HG03064 (cell line): Measurements from ENCODE around the gene CACNG3.
"Not testable (repeated sequence)": the region's sequence is repeated elsewhere in the genome, so short reads cannot be mapped to it uniquely, and the experiment has no call there.

Experiments used
- ATAC-seq: cut with Tn5 transposase; IDR thresholded peaks from one replicate; pipeline ENCODE4 v1.9.1; 2021; ENCODE audit warnings: low read depth; ENCODE audit not compliant: unreplicated experiment

CACNG3 gene

GRCh38 chr16:24328835-24329452, 72.8 kb downstream of the CACNG3 start:
- no peak for ATAC-seq

DNA sequence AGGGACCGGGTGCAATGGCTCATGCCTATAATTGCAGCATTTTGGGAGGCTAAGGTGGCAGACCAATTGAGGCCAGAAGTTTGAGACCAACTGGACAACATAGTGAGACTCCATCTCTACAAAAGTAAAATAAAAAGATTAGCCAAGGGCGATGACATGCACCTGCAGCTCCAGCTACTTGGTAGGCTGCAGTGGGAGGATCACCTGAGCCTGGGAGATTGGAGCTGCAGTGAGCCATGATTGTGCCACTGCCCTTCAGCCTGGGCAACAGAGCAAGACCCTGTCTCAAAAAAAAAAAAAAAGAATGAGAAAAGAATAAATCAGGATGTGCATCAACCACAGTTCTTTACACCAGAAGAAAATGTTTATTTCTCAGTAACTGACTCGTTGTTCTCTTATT, 76.0 kb downstream of the CACNG3 start:
- no peak for ATAC-seq

- ATAC-seq, result no peak
Observed at GRCh38 chr16:24332582-24333090, 76.5 kb downstream of the CACNG3 start.

DNA sequence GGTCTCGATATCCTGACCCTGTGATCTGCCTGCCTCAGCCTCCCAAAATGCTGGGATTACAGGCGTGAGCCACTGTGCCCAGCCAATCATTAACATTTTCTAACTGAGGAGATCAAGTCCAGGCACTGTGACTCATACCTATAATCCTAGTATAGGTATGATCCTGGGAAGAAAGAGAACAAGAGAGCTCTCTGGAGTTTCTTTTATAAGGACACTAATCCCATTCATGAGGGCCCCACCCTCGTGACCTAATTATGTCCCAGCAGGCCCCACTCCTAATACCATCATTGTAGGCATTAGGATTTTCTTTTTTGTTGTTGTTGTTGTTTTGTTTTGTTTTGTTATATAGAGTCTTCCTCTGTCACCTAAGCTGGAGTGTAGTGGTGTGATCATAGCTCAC, 80.4 kb downstream of the CACNG3 start:
- no peak for ATAC-seq

DNA sequence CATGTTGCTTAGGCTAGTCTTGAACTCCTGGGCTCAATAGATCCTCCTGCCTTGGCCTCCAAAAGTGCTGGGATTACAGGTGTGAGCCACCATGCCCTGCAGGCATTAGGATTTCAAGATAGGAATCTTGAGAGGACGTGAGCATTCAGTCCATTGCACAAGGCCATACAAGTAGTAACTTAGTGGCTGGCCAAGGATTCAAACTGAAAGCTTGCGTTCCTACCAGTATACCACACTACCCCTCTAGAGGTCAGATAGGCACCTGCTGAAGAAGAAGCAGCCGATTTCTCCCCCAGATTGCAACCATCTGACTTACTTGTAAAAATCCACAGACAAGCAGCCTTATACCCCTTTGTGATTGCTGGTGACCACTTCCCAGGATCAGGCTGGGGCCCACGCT, 80.9 kb downstream of the CACNG3 start:
- no peak for ATAC-seq

GRCh38 chr16:24343829-24344228, 87.7 kb downstream of the CACNG3 start:
- not testable (repeated sequence) for ATAC-seq

DNA sequence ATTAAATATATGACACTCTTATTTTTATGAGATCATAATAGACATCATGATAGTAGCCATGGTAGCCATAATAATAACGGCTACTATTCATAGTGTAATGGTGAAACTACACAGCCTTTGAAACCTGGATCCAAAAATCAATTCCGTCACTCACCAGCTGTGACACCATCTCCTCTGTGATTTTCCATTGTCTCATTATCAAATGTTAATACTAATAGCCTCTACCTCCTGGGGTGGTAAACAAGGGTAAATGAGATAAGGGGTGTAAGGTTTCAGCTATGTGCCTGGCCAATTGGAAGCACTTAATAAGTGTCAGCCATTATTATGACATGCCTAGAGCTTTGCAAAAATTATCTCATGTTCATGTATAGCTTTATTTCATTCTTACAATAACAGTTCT, 88.6 kb downstream of the CACNG3 start:
- no peak for ATAC-seq

- ATAC-seq, result no peak
Observed at GRCh38 chr16:24345704-24346103, 89.6 kb downstream of the CACNG3 start.

GRCh38 chr16:24346734-24347133, 90.6 kb downstream of the CACNG3 start:
- no peak for ATAC-seq

- no peak for ATAC-seq
Observed at GRCh38 chr16:24347556-24347955, 91.4 kb downstream of the CACNG3 start.

DNA sequence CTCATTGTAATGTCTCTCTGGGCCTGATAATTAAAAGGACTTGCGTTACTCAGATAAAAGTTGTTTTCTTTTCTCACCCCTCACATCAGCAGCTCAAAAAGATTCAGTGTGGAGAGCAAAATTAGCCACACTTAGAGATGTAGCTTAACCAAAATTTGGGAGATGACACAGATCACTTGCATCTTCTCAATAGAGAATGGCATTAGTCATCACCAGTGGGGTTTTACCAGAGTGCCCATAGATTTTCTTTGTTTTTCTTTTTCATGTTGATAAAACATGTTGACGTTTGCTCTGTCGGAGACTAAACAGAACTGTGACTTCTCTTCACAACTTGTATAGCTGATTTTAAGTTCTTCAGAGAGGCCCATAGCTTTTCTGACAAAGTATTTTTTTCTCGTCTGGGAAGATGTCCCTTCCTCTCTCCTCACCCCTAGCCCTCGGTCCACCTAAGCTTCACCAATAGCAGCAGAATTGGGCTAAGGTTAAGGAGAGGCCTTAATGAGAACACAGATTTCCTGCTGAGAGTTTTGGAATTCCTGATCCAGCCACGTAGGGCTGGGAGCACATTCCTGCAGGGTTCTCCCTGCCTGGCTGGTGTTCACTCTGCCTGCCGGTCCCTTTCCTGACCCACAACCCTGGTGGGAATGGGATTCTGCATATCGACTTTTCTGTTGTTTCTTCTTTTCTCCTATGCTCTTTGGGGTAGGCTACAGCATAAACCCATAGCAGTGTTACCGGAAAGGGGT, 92.6 kb downstream of the CACNG3 start:
- no peak for ATAC-seq

GRCh38 chr16:24349320-24349719, 93.2 kb downstream of the CACNG3 start:
- no peak for ATAC-seq

GRCh38 chr16:24352746-24353145, 96.6 kb downstream of the CACNG3 start:
- ATAC-seq, result no peak

- no peak for ATAC-seq
Observed at GRCh38 chr16:24353622-24354021, 97.5 kb downstream of the CACNG3 start.

DNA sequence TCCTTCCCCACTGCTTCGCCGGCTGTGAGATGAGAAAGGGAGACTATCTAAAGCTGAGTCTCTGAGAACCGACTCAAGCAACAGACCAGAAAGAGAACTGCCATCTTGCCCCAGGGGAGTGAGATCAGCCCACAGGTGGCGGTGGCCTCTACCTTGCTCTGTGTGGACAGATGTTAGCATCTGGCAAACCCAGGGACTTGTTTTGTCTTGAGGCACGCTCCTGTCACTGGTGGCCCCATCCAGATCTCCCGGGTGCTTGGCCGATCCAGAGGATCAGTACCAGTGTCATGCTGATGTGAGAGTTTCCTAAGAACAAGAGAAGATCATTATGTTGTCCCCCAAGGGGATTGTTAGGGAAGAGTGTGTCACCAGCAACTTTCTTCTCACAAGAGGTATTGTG, 101.4 kb downstream of the CACNG3 start:
- ATAC-seq, result no peak

- no peak for ATAC-seq
Observed at GRCh38 chr16:24358117-24358516, 102.0 kb downstream of the CACNG3 start.

DNA sequence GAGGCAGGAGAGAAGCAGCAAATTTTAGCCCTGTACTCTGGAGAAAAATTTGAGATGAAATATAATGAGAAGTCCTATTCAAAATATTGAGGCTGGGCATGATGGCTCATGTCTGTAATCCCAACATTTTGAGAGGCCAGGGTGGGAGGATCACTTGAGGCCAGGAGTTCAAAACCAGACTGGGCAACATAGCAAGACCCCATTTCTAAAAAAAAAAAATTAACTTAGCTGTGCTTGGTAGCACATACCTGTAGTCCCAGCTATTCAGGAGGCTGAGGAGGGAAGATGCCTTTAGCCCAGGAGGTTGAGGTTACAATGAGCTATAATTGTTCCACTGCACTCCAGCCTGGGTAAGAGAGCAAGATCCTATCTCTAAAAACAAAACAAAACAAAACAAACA, 103.4 kb downstream of the CACNG3 start:
- no peak for ATAC-seq

DNA sequence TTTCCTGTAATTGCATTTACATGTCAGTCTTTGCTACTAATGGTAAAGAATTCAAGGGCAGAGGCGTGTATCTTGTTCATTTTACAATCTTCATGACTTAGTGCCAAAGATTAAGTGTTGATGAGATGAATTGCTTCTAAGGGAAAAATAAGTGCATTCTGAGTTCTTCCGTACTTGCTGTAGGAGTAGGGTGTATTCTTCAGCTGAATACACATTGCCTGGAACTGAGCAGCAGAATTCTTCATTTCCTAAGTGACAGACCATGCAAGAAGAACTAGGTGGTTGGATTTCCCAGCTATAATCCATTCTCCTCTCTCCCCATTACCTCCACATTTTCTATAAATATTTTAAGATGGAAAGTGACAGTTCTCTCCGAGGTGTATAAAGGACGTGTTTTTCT, 104.8 kb downstream of the CACNG3 start:
- ATAC-seq, result no peak

DNA sequence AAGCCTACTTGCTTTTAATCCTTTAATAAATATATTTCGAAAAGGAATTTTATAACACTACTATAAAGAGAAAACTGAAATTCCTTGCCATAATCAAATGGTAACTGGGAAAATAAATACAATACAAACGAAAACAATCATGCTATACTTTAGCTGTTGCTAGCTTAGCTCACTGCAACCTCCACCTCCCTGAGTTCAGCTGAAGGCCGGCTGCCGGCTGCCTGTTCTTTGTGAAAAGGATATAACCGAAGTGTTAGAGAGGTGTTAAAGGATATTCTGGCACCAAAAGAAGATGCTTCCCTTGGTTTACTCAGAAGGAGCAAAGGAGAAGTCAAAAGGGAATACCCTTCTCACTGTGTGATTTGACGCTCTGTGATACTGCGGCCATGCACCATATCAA, 108.5 kb downstream of the CACNG3 start:
- no peak for ATAC-seq

GRCh38 chr16:24367186-24367710, 111.1 kb downstream of the CACNG3 start:
- no peak for ATAC-seq

GRCh38 chr16:24372824-24373223, 116.7 kb downstream of the CACNG3 start:
- no peak for ATAC-seq

- ATAC-seq, result no peak
Observed at GRCh38 chr16:24378999-24379398, 122.9 kb downstream of the CACNG3 start.
